Adrenal gland (tissue), 5 donors: ENCODE data around the gene USP10.

ENCODE experiments used
- CTCF ChIP-seq, 6 experiments: fragments of 450-650 bp in 4 of 6; fragments of 200-600 bp in 2 of 6; sonication (generic) in 1 of 6; IDR thresholded peaks; 1 replicate in 5 of 6; 2 replicates in 1 of 6; pipeline versions ENCODE4 v1.5.1 to v1.8.0; 2016 to 2021; ENCODE audit warnings: antibody characterized with exemption in 6 of 6, mild to moderate bottlenecking in 2 of 6, moderate library complexity in 1 of 6
- POLR2A ChIP-seq, 2 donors: fragments of 450-650 bp; IDR thresholded peaks; one replicate each; pipeline ENCODE4 v1.6.1; 2017; ENCODE audit warnings: antibody characterized with exemption in 2 of 2, mild to moderate bottlenecking in 2 of 2, moderate library complexity in 1 of 2
- donor health status: DM: no; HTN: no; CAD: no.

GRCh38 chr16:84692451-84693214 is 7.2 kb upstream of the USP10 start:
- TF ChIP-seq CTCF (IDR thresholded peaks at IDR 0.05) (no peak), POLR2A (IDR thresholded peaks at IDR 0.05) (no peak)
